A549 (cell line): ENCODE measurements around the gene CREB5. TPM values are rescaled to one million over a fixed set of nuclear protein-coding genes. Genes with fewer than 3 reads are reported as not detected.

Experiments used
- ATAC-seq, 2 experiments: fragments of 200-7000 bp in 1 of 2; fragments of >200 bp in 1 of 2; cut with Nextera tagmentation in 1 of 2; cut with Tn5 transposase in 1 of 2; 3 replicates each; pipeline versions ENCODE4 v1.8.0 to v1.9.1; 2018 to 2020; ENCODE audit warnings: mild to moderate bottlenecking in 1 of 2, moderate library complexity in 1 of 2
- CTCF ChIA-PET: fragments of 300-600 bp; sonication (Branson Sonifier 250); formaldehyde crosslinking; extraction: SDS; loops from one replicate; lab custom pipeline; 2021; ENCODE audit warnings: antibody characterized with exemption, inconsistent platforms; lab: Yijun Ruan, JAX
- POLR2A ChIA-PET: fragments of 350-600 bp; formaldehyde crosslinking; extraction: SDS; loops from one replicate; lab custom pipeline; 2021; ENCODE audit warnings: antibody characterized with exemption, inconsistent platforms; lab: Yijun Ruan, JAX
- DNase-seq, 2 experiments: peaks; one replicate each; pipeline versions ENCODE4 v3.0.0 to v3.0.0-alpha.2; 2011 to 2016; ENCODE audit warnings: low read depth in 1 of 2, low spot score in 1 of 2
- FAIRE-seq: peaks from 2 replicates; lab custom pipeline; 2011; peaks lifted over from hg19 to GRCh38; lab: Jason Lieb, UNC
- H3K27ac ChIP-seq, 2 experiments: fragments of >200 bp; sonication (Bioruptor Twin); formaldehyde crosslinking; 3 replicates each; pipeline ENCODE4 v1.5.1; 2016 to 2017
- H3K4me1 ChIP-seq: fragments of >200 bp; sonication (Bioruptor Twin); formaldehyde crosslinking; 3 replicates; pipeline ENCODE4 v1.6.1; 2016
- H3K4me2 ChIP-seq: fragments of >200 bp; sonication (Bioruptor Twin); formaldehyde crosslinking; 3 replicates; pipeline ENCODE4 v1.6.1; 2016
- H3K4me3 ChIP-seq: fragments of >200 bp; sonication (Bioruptor Twin); formaldehyde crosslinking; 3 replicates; pipeline ENCODE4 v1.5.1; 2016
- H3K9me3 ChIP-seq: fragments of >200 bp; sonication (Bioruptor Twin); formaldehyde crosslinking; 3 replicates; pipeline ENCODE4 v1.6.1; 2016
- CBX2 ChIP-seq: fragments of 200-600 bp; sonication (generic); IDR thresholded peaks from 2 replicates; pipeline ENCODE4 v1.6.1; 2016; ENCODE audit warnings: low read depth, mild to moderate bottlenecking, borderline replicate concordance
- CHD4 ChIP-seq: fragments of 200-600 bp; sonication (generic); IDR thresholded peaks from 2 replicates; pipeline ENCODE4 v1.6.1; 2016; ENCODE audit warnings: antibody characterized with exemption, mild to moderate bottlenecking, borderline replicate concordance
- CTCF ChIP-seq: fragments of >200 bp; sonication (Bioruptor Twin); formaldehyde crosslinking; IDR thresholded peaks from 3 replicates; pipeline ENCODE4 v1.5.1; 2016
- ESRRA ChIP-seq: fragments of 150-350 bp; IDR thresholded peaks from 2 replicates; pipeline ENCODE4 v1.6.1; 2014; ENCODE audit warnings: mild to moderate bottlenecking, low read length, borderline replicate concordance
- FOSB ChIP-seq: fragments of 250-450 bp; sonication (Bioruptor Pico); IDR thresholded peaks from 2 replicates; pipeline ENCODE4 v1.5.0; 2020; ENCODE audit warnings: mild to moderate bottlenecking, moderate library complexity
- HOXB5 ChIP-seq: fragments of 250-450 bp; sonication (Bioruptor Pico); IDR thresholded peaks from 2 replicates; pipeline ENCODE4 v1.5.0; 2020; ENCODE audit warnings: mild to moderate bottlenecking, moderate library complexity
- JUN ChIP-seq, 2 experiments: fragments of >200 bp; sonication (Bioruptor Twin); formaldehyde crosslinking; IDR thresholded peaks; 2 replicates in 1 of 2; 3 replicates in 1 of 2; pipeline ENCODE4 v1.6.1; 2016 to 2017
- JUNB ChIP-seq: fragments of >200 bp; sonication (Bioruptor Twin); formaldehyde crosslinking; IDR thresholded peaks from 2 replicates; pipeline ENCODE4 v1.6.1; 2016
- MAFK ChIP-seq: fragments of 450-650 bp; IDR thresholded peaks from 2 replicates; pipeline ENCODE4 v1.6.1; 2014; ENCODE audit not compliant: partially characterized antibody
- PBX3 ChIP-seq: IDR thresholded peaks from 2 replicates; pipeline ENCODE4 v1.6.1; 2012
- PHF8 ChIP-seq: fragments of 200-600 bp; sonication (generic); IDR thresholded peaks from 2 replicates; pipeline ENCODE4 v1.6.1; 2016; ENCODE audit warnings: low read depth, mild to moderate bottlenecking, antibody characterized with exemption, moderate library complexity, borderline replicate concordance
- POLR2AphosphoS2 ChIP-seq: conservative IDR thresholded peaks from 2 replicates; pipeline ENCODE4 v1.6.1; 2012; ENCODE audit warnings: low read length, improper control_type of control experiment, inconsistent platforms
- RAD21 ChIP-seq, 2 experiments: fragments of >200 bp in 1 of 2; sonication (Bioruptor Twin) in 1 of 2; formaldehyde crosslinking in 1 of 2; IDR thresholded peaks in 1 of 2; conservative IDR thresholded peaks in 1 of 2; 2 replicates in 1 of 2; 3 replicates in 1 of 2; pipeline ENCODE4 v1.6.1; 2012 to 2018; ENCODE audit warnings: inconsistent platforms in 1 of 2
- SMC3 ChIP-seq: fragments of >200 bp; sonication (Bioruptor Twin); formaldehyde crosslinking; IDR thresholded peaks from 3 replicates; pipeline ENCODE4 v1.6.1; 2018; ENCODE audit warnings: inconsistent platforms
- ZFP36 ChIP-seq: fragments of 450-650 bp; IDR thresholded peaks from 2 replicates; pipeline ENCODE4 v1.6.1; 2014; ENCODE audit warnings: borderline replicate concordance; ENCODE audit not compliant: partially characterized antibody
- WGBS: methylation state at CpG from one replicate; pipeline ENCODE4 v1.1.6; 2017; ENCODE audit errors: missing lambda C conversion rate; 5-methylcytosine and 5-hydroxymethylcytosine counted together
- polyA plus RNA-seq, 4 experiments: library from polyadenylated mRNA; depleted of rRNA in 3 of 4; stranded (reverse); fragments of >200 nt; fragmentation: RNase III in 1 of 4; extraction: RNeasy Plus Mini Kit Qiagen cat#74134 plus additional on column Dnase treatment in 1 of 4; gene quantifications; 2 replicates in 3 of 4; 3 replicates in 1 of 4; pipeline ENCODE4 v1.2.3, GENCODE V29; 2011 to 2017
- TF ChIP-seq, protein P1 (sequence below): fragments of 200-600 bp; sonication (generic); IDR thresholded peaks from 2 replicates; pipeline ENCODE4 v1.6.1; 2016; ENCODE audit warnings: antibody characterized with exemption, mild to moderate bottlenecking, moderate library complexity
- TF ChIP-seq, protein P2 (sequence below): IDR thresholded peaks from 2 replicates; pipeline ENCODE4 v1.6.1; 2012; ENCODE audit warnings: low read depth, borderline replicate concordance

CREB5 gene
- polyA plus RNA-seq, 2 of the 4 experiments (the other 2 are of a cell fraction) = 0.61 to 1.5 TPM

GRCh38 chr7:28362812-28363211 is 49.5 kb upstream of the CREB5 start:
- Histone ChIP-seq H3K4me1 (peaks cover 15% of the 10 kb centered on the region), H3K27ac (no peak overlapping the region), H3K4me2 (no peak overlapping the region), H3K9me3 (peaks cover 10% of the 10 kb centered on the region; the same call in 1 of the 3 replicates), H3K4me3 (no peak overlapping the region)
- TF ChIP-seq CTCF (peak; percentile 21; the same call in 2 of the 3 replicates), PBX3 (no peak)
- POLR2A ChIA-PET = no interaction called here
- no peak for DNase-seq
- no peak for FAIRE-seq
- peak; percentile 66 to 70; a peak in 4 of 6 replicates for ATAC-seq
- CTCF ChIA-PET = interaction anchor here (1.0 to 2.6 kb wide), 5 partner anchors 9 to 534 kb away, joined by 3 to 9 read pairs (median 3); no protein-coding TSS in a partner anchor

GRCh38 chr7:28364082-28364481 is 48.2 kb upstream of the CREB5 start:
- POLR2A ChIA-PET = no interaction called here
- Histone ChIP-seq H3K9me3 (peaks cover 10% of the 10 kb centered on the region; the same call in 1 of the 3 replicates), H3K4me3 (no peak overlapping the region), H3K4me2 (no peak overlapping the region), H3K27ac (no peak overlapping the region), H3K4me1 (peaks cover 3% of the 10 kb centered on the region)
- FAIRE-seq = peak; percentile 80
- CTCF ChIA-PET = interaction anchor here (0.7 to 2.6 kb wide), 3 partner anchors 10 to 24 kb away, joined by 3 to 9 read pairs (median 4); no protein-coding TSS in a partner anchor
- DNase-seq = peak in 1 of 2 experiments; percentile 16
- ATAC-seq = no peak
- no peak for TF ChIP-seq HOXB5 (CRISPR knock-in tag)
- 0 out of 5 replicates have a peak, but pooled peaks of 1 of the 2 experiments have one; percentile 6 for TF ChIP-seq RAD21 (conservative IDR thresholded peaks at IDR 0.05 in 1 of 2, IDR thresholded peaks at IDR 0.05 in 1 of 2)
- WGBS = 31% methylated on average over 3 of the region's 3 CpGs

DNA sequence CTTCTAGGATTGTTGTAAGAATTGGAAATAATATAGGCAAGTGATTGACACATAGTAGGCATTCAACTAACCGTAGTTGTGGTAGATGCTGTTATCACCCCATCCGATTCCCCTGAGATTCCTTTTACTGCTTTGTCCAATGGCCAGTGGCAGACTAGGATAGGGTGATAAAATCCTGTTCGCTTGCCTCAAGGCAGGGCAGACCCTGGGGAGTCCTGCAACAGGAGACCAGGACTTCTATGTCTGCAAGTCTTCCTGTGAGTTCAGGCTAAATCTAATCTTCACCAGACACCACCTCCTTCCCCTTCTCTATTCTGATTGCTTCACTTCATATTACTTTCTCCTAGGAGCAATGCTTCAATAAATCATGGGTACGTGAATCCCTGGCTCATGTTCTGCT is 42.8 kb upstream of the CREB5 start:
- no peaks in the 10 kb centered on the region for H3K4me1 ChIP-seq
- no peak overlapping the region for H3K27ac ChIP-seq
- H3K9me3 ChIP-seq = peaks cover 2% of the 10 kb centered on the region; the same call in 1 of the 3 replicates
- CTCF ChIA-PET = interaction anchor here (0.8 to 1.9 kb wide), 3 partner anchors 14 to 511 kb away, joined by 3 to 4 read pairs (median 4); no protein-coding TSS in a partner anchor
- ATAC-seq (no peak), FAIRE-seq (no peak), DNase-seq (no peak)
- 65% methylated on average over 4 of the region's 4 CpGs for WGBS
- H3K4me2 ChIP-seq = no peak overlapping the region
- TF ChIP-seq PHF8 = no peak
- no peak for TF ChIP-seq HOXB5 (CRISPR knock-in tag)
- no peak for TF ChIP-seq CTCF
- no peak overlapping the region for H3K4me3 ChIP-seq
- POLR2A ChIA-PET = no interaction called here

- no peak overlapping the region for H3K27ac ChIP-seq
- no peaks in the 10 kb centered on the region for H3K4me1 ChIP-seq
- H3K9me3 ChIP-seq = no peaks in the 10 kb centered on the region
- 41% methylated on average over 7 of the region's 7 CpGs for WGBS
- no peak overlapping the region for H3K4me3 ChIP-seq
- ATAC-seq (no peak), FAIRE-seq (no peak), DNase-seq (no peak)
- POLR2A ChIA-PET = no interaction called here
- CTCF ChIA-PET = interaction anchor here (1.0 kb wide), 1 partner anchor 18 kb away, joined by 3 read pairs; no protein-coding TSS in a partner anchor
- no peak overlapping the region for H3K4me2 ChIP-seq
- no peak for TF ChIP-seq CBX2
- TF ChIP-seq CHD4 = no peak
- TF ChIP-seq JUNB = no peak
- no peak for TF ChIP-seq ZFP36
- TF ChIP-seq POLR2AphosphoS2 = no peak
- TF ChIP-seq ESRRA = no peak
- TF ChIP-seq, protein P1, sequence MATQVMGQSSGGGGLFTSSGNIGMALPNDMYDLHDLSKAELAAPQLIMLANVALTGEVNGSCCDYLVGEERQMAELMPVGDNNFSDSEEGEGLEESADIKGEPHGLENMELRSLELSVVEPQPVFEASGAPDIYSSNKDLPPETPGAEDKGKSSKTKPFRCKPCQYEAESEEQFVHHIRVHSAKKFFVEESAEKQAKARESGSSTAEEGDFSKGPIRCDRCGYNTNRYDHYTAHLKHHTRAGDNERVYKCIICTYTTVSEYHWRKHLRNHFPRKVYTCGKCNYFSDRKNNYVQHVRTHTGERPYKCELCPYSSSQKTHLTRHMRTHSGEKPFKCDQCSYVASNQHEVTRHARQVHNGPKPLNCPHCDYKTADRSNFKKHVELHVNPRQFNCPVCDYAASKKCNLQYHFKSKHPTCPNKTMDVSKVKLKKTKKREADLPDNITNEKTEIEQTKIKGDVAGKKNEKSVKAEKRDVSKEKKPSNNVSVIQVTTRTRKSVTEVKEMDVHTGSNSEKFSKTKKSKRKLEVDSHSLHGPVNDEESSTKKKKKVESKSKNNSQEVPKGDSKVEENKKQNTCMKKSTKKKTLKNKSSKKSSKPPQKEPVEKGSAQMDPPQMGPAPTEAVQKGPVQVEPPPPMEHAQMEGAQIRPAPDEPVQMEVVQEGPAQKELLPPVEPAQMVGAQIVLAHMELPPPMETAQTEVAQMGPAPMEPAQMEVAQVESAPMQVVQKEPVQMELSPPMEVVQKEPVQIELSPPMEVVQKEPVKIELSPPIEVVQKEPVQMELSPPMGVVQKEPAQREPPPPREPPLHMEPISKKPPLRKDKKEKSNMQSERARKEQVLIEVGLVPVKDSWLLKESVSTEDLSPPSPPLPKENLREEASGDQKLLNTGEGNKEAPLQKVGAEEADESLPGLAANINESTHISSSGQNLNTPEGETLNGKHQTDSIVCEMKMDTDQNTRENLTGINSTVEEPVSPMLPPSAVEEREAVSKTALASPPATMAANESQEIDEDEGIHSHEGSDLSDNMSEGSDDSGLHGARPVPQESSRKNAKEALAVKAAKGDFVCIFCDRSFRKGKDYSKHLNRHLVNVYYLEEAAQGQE = no peak
- no peak for TF ChIP-seq PHF8
- no peak for TF ChIP-seq MAFK
- no peak for TF ChIP-seq SMC3
- TF ChIP-seq, protein P2, sequence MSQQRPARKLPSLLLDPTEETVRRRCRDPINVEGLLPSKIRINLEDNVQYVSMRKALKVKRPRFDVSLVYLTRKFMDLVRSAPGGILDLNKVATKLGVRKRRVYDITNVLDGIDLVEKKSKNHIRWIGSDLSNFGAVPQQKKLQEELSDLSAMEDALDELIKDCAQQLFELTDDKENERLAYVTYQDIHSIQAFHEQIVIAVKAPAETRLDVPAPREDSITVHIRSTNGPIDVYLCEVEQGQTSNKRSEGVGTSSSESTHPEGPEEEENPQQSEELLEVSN = no peak
- no peak for TF ChIP-seq FOSB (CRISPR knock-in tag)
- TF ChIP-seq JUN (IDR thresholded peaks at IDR 0.05) = no peak
Observed at GRCh38 chr7:28371846-28372245, 40.5 kb upstream of the CREB5 start.
